HG03442 (cell line): ENCODE results near the gene SUMF2.
"Not testable (repeated sequence)": the region's sequence is repeated elsewhere in the genome, so short reads cannot be mapped to it uniquely, and the experiment has no call there.

Experiments
- ATAC-seq: cut with Tn5 transposase; IDR thresholded peaks from one replicate; pipeline ENCODE4 v1.9.1; 2021; ENCODE audit warnings: mild to moderate bottlenecking, moderate library complexity; ENCODE audit not compliant: unreplicated experiment

The SUMF2 gene

DNA sequence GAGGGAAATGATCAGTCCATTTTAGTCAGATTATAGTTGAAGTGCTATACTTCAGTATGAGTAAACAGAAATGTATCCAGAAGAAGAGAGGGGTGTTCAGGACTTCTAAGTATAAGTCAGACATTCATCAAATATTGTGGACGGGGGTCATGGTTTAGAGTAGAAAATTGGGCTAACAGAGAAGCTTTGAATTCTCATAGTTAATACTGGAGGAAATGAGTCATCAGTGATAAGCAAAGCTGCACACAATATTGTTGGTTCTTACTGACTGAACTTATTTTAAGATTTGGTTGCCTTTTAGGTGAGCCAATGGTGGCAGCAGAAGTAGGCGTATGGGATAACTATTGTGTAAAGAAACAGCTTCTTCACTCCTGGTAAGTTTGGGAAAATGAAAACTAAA, 1.7 kb upstream of the SUMF2 start:
- no peak for ATAC-seq

DNA sequence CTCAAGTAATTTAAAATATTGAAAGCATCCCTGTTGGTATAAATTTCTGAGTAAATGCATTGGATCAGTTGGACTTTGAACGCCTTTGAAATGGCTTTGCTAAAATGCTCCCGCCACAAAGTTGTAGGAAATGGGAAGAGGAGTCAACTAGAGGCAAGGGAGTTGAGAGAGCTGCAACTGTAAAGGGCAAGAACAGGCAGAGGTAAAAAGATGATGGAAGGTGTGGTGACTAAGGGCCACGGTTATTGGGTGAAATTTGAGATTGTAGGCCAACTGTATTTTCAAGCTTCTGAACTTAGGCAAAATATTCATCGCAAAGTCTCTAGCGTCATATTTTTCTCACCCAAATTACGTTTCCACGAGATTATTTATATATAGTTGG, 595 bp upstream of the SUMF2 start:
- no peak for ATAC-seq

DNA sequence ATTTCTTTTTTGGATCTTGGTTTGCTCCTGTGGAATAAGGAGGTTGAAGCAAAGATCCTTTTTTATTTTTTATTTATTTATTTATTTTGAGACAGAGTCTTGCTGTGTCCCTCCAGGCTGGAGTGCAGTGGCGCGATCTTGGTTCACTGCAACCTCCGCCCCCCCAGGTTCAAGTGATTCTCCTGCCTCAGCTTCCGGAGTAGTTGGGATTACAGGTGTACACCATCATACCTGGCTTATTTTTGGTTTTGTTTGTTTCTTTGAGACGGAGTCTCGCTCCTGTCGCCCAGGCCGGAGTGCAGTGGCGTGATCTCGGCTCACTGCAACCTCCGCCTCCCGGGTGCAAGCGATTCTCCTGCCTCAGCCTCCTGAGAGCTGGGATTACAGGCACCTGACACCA, 2.3 kb downstream of the SUMF2 start:
- not testable (repeated sequence) for ATAC-seq

DNA sequence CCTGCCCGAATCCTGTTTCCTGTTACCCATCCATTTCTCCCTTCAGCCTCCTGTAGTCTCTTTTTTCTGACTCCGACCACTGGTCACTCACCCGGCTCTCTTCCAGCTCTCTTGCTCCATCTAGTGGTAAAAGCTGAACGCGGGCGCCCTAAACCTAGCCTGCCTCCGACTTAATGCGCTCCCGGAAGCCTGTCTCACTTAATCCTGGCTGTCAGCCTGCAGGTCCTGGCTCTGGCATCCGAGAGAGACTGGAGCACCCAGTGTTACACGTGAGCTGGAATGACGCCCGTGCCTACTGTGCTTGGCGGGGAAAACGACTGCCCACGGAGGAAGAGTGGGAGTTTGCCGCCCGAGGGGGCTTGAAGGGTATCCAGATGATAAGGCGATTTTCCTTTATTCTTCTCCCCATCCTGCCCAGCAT, 10.3 kb downstream of the SUMF2 start:
- ATAC-seq = peak; percentile 86

DNA sequence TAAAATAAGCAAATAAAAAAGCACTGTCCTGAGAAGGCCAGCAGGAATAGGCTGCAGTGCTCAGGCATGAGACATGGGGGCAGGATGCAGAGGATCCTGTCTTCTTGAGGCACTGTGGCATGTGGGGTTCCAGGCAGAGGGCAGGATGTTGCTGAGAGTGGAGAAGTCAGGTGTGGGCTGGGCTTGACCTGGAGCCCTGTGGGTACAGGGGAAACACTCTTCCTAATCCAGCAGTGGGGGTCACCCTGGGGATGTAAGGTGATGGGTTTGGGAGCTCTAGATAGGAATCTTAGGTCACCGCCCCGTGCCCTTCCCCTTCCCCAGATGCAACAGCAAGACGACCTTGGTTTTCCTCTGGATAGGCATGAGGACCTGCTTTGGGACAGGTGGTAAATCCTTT, 13.6 kb downstream of the SUMF2 start:
- ATAC-seq = no peak

DNA sequence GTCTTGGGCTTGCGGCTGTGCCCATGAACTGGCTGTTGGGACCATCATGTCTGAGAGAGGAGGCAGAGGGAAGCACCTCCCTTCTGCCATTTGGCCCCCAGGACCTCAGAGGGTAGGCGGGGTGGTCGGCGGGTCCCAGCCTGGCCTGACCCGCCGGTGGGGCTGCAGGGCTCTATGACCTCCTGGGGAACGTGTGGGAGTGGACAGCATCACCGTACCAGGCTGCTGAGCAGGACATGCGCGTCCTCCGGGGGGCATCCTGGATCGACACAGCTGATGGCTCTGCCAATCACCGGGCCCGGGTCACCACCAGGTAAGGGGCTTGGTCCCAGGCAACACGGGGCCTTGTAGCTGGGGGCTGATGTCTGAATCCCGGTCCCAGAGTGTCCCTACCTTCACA, 14.1 kb downstream of the SUMF2 start:
- no peak for ATAC-seq

DNA sequence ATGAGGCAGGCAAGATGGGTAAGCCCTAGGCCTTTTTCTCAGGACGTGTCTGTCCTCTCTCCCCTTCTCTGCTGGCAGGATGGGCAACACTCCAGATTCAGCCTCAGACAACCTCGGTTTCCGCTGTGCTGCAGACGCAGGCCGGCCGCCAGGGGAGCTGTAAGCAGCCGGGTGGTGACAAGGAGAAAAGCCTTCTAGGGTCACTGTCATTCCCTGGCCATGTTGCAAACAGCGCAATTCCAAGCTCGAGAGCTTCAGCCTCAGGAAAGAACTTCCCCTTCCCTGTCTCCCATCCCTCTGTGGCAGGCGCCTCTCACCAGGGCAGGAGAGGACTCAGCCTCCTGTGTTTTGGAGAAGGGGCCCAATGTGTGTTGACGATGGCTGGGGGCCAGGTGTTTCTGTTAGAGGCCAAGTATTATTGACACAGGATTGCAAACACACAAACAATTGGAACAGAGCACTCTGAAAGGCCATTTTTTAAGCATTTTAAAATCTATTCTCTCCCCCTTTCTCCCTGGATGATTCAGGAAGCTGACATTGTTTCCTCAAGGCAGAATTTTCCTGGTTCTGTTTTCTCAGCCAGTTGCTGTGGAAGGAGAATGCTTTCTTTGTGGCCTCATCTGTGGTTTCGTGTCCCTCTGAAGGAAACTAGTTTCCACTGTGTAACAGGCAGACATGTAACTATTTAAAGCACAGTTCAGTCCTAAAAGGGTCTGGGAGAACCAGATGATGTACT, 15.5 kb downstream of the SUMF2 start:
- ATAC-seq = no peak

DNA sequence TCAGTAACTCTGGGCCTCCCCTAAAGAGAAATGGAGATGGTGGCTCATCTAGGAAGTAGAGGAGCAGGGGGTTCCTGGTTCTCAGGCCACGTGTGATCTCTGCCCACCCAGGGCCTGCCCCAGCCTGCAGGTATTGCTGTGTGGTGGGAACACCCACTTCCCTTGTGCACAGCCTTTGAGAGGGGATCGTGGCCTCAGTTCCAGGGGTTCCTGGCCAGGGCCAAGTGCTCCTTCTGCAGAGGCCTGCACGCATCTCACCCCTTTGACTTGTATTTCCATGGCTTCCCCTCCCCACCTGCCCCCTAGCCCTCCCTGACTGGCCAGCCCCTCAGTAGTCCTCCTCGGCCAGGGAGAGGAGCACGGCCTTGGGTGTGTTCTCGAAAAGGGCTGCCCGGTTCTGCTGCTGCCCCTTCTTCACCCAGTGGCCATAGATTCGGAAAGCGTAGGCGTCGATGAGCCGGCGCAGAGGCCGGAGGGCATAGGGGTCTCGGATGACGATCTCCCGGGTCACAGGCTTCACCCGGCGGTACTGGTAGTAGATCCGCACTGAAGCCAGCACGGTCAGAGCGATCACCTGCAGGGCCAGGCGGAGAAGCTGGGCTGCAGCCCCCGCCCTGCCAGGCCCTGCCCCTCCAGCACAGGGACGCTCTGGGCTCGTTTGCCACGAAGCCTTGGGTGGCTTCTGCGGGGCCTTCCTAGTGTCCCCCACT, 16.8 kb downstream of the SUMF2 start:
- not testable (repeated sequence) for ATAC-seq

DNA sequence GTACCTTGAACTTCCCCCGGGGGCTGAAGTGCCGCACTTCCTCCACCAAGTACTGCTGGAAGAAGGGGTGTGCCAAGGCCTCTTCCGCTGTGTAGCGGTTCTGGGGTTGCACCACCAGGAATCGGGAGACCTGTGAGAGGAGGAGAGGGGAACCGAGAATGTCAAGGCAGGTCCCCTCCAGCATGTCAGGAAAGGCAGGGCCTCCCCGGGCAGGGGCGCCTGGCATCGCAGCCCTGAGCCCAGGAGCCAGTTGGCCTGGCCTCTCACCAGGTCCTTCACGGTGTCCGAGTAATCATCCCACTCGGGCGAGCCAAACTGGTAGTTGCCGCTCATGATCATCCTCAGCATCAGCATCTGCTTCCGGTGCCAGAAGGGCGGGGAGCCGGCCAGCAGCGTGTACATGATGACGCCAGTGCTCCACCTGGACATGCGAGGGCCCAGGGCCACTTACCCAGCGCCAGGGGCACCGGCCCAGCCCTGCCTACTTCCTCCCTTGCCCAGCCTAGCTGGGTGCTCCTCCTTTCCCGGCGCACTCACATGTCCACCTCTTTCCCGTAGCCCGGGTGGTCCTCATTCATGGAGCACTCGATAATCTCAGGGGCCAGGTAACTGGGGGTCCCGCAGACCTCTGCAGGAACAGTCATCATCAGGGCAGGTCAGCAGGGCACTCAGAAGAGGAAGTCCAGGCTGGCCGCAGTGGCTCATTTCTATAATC, 17.7 kb downstream of the SUMF2 start:
- ATAC-seq = no peak

DNA sequence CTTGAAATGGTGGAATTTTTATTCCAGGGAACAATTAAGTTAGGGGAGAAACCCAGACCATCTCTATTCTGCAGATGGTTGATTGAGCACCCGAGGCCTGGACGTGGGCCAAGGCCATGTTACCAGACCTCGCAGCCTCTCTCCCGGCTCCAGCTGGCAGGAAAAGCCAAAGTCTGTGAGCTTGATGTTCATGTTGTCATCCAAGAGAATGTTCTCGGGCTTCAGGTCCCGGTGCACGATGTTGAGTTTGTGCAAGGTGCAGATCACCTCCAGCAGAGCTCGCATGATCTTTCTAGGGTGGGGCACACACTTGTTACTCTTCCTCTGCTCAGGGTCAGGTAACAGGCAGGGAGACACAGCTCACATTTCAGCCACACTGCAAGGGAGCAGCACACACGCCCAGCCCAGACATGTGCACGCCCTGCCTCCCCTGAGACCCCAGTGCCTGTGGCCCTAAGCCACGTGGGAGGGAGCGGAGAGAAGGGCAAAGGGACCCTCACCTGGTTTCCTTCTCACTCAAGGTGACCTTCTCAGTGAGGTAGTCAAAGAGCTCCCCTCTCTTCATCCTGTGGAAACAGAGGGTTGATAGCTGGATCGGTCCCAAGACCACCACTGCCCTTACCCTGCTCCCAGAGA, 19.2 kb downstream of the SUMF2 start:
- ATAC-seq = no peak

DNA sequence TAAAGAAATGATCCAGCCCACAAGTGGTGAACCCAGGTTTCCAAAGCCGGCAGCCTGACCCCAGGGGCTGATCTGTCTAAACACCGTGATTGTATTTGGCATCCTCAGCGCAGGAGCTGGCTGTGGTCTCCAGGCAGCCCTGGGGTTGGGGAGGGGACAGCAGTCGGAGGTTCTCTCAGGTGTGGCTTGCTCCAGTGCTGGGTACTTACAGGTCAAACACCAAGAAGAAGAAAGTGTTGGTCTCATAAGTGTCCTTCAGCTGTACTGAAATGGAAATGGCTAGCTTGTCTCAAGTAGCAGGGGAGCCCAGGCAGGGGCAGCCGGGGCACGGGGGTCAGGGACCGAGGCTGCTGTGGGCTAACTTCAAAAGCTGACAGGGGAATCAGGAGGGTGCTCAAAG, 22.7 kb downstream of the SUMF2 start:
- no peak for ATAC-seq

DNA sequence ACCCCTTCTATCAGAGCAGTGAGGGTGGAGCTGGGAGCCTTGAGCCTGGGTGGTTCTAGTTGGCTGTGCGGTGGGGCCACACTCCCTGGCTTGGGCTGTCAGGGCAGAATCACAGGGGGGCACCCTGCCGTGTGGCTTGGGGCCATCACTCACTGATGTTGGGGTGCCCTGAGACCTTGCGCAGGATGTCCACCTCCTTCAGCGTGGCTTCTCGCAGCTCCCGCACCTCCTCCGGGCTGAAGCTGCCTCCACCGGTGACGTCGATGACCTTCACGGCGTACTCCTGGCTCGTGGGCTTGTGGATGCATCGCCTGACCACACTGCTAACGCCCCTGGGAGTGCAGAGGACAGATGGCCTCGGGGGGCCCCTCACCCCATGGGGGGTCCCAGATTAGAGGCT, 23.4 kb downstream of the SUMF2 start:
- ATAC-seq = no peak

DNA sequence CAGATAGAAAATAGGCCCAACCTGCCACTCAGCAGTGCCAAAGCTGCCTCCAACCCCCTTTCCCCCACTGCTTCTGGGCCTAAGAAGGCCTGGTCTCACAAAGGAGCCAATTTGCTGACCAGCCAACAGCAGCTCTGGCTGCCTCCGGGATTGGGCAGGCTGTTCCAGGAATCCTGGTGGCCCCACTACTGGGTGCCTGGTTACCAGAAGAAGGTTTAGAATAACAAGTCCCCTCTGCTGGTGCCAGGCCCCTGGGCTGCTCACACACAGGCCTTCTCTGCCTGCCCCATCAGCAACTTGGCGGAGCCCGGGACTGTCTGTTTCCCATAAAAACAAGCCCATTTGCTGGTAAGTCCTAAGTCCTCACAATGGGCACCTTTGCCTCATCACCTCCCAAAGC, 27.5 kb downstream of the SUMF2 start:
- no peak for ATAC-seq

DNA sequence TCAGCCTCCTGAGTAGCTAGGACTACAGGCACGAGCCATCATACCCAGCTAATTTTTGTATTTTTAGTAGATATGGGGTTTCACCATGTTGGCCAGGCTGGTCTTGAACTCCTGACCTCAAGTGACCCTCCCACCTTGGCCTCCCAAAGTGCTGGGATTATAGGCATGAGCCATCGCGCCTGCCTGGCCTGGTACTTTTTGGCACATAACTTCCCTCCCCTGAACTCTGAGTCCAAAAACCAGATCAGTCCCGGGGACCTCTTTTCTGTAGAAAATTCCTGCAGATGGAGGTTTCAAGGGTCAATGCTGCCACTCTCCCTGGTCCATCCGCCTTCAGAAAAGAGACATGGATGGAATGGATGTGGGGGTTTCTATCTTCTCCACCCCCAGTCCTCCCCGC, 28.3 kb downstream of the SUMF2 start:
- not testable (repeated sequence) for ATAC-seq

DNA sequence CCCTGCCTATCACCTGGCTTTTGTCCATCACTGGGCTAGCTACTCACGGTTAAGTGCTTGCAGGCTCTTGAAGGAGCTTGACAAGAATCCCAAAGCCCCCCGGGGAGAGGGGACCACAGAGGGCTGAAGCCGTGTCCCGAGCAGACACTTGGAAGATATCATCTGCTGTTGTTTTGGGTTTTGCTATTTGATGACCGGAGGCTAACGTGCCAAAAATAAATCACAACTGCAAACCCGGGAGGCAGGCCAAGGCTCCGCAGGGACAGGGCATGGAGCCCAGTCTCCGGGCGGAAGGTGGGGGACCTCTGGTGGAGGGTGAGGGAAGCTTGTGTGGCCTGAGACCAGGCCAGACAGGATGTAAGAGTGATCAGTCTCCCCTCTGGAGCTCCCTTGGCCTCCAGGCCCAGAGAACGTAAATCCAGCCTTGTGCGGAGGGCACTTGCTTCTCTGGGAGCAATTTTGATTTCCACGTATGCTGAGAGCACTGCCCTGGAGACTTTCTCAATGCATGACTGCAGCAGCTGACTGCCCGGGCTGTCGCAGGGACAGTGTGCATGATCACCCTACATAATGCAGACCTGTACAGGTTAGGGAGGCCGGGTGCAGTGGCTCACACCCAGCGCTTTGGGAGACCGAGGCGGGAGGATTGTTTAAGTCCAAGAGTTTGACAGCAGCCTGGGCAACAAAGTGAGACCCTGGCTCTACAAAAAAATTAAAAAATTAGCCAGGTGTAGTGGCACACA, 28.9 kb downstream of the SUMF2 start, which contains the start of gene PHKG1:
TSS of gene PHKG1 (minus strand) at position 164 of the 743 bp plus-strand sequence. CDS start 4,011 bp downstream, outside the sequence.
- ATAC-seq = no peak

DNA sequence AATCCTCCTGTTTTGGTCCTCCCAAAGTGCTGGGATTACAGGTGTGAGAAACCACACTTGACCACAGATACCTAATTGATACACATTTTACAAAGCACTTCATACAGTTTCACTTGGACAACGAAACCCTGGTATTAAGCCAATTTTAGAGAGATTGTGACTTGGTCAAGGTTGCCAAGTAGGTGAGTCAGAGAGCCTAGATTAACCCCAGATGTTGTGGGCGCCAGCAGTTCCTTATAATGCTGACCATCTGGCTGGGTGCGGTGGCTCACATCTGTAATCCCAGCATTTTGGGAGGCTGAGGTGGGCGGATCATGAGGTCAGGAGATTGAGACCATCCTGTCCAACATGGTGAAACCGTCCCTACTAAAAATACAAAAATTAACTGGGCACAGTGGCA, 33.6 kb downstream of the SUMF2 start:
- no peak for ATAC-seq

DNA sequence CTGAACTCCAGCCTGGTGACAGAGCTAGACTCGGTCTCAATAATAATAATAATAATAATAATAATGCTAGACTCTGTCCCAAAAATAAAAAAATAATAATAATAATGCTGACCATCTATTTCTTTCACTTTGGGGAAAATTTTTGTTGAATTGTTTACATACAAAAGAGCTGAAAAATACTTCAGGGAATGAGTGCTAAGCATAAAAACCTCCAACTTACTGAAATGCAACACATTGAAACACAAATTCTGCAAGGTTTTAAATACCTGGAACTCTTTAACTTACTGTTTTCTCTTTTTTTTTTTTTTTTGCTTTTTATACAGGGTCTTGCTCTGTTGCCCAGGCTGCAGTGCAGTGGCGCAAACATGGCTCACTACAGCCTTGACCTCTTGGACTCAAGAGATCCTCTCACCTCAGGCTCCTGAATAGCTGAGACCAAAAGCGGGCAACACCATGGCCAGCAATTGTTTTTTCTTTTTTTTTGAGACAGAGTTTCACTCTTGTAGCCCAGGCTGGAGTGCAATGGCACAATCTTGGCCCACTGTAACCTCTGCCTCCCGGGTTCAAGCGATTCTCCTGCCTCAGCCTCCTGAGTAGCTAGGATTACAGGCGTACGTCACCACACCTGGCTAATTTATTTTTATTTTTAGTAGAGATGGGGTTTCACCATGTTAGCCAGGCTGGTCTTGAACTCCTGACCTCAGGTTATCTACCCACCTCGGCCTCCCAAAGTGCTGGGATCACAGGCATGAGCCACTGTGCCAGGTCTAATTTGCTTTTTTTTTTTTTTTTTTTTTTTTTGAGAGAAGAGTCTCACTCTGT, 34.3 kb downstream of the SUMF2 start:
- ATAC-seq = not testable (repeated sequence)

DNA sequence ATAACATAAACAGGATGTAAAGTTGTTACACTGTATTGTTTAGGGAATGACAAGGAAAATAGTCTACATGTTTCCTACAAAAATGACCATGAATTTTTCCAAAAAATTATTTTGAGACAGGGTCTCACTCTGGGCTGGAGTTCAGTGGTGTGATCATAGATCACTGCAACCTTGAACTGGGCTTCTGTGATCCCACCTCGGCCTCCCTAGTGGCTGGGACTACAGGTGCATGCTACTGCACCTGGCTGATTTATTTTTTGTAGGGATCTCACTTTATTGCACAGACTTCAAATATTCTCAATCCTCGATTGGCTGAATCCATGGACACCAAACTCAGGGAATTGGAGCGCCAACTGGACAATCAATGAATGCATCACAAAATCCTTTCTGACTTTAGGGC, 35.6 kb downstream of the SUMF2 start:
- no peak for ATAC-seq

DNA sequence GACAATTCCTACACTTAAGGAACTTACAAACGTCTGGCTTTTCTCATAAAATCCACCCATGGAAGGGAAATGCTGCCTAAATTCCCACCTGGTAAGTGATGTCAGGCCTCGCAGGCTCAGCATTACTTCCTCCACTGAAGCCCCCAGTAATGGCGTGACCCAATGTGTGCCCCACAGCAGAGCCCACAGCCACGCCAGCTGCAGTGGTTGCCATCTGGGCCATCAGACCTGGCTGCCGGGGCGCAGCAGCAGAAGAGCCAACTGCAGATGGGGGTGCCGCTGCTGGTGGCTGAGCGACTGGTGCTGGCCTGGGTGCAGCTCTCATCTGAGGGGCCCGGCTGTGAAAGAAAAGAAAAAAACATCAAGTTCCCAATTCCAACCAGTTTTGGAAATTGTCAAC, 40.1 kb downstream of the SUMF2 start:
- not testable (repeated sequence) for ATAC-seq

DNA sequence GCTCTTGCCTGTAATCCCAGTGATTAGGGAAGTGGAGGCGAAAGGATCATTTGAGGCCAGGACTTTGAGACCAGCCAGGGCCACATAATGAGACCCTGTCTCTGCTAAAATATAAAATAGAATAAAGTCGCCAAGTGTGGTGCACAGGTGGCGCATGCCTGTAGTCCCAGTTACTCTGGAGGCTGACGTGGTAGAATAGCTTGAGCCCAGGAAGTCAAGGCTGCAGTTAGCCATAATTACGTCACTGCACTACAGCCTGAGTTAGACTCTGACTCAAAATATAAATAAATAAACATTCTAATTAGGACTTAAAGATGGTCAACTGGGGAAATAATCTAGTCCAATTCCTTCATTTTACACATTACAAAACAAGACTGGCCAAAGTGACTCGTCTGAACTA, 41.4 kb downstream of the SUMF2 start:
- ATAC-seq = no peak
